HG03064 (cell line): ENCODE data around the gene MCL1.
"Not testable (repeated sequence)": the region's sequence is repeated elsewhere in the genome, so short reads cannot be mapped to it uniquely, and the experiment has no call there.

Experiments
- ATAC-seq: cut with Tn5 transposase; IDR thresholded peaks from one replicate; pipeline ENCODE4 v1.9.1; 2021; ENCODE audit warnings: low read depth; ENCODE audit not compliant: unreplicated experiment

Gene MCL1

GRCh38 chr1:150579110-150579944 lies at the start of gene MCL1:
MCL1 (minus strand) TSS chr1:150579610; CDS start chr1:150579530, 80 bp downstream.
- peak; percentile 82 for ATAC-seq

- no peak for ATAC-seq
Observed at GRCh38 chr1:150628766-150629114, 49.3 kb upstream of the MCL1 start.

- ATAC-seq: no peak
Observed at GRCh38 chr1:150627826-150628410, 48.5 kb upstream of the MCL1 start.

GRCh38 chr1:150626150-150626549 lies 46.7 kb upstream of the MCL1 start:
- ATAC-seq: no peak

- not testable (repeated sequence) for ATAC-seq
Observed at GRCh38 chr1:150624546-150624945, 45.1 kb upstream of the MCL1 start.

GRCh38 chr1:150624134-150624533 lies 44.7 kb upstream of the MCL1 start:
- ATAC-seq: not testable (repeated sequence)

GRCh38 chr1:150622303-150622975 lies 43.0 kb upstream of the MCL1 start:
- no peak for ATAC-seq

GRCh38 chr1:150621497-150622302 lies 42.3 kb upstream of the MCL1 start:
- ATAC-seq: no peak

GRCh38 chr1:150620919-150621318 lies 41.5 kb upstream of the MCL1 start:
- no peak for ATAC-seq

GRCh38 chr1:150619576-150620509 lies 40.4 kb upstream of the MCL1 start:
- ATAC-seq: no peak

- ATAC-seq: no peak
Observed at GRCh38 chr1:150615346-150616201, 36.2 kb upstream of the MCL1 start.

- ATAC-seq: no peak
Observed at GRCh38 chr1:150613061-150613920, 33.9 kb upstream of the MCL1 start.

- ATAC-seq: no peak
Observed at GRCh38 chr1:150612014-150612345, 32.6 kb upstream of the MCL1 start.

GRCh38 chr1:150610576-150610975 lies 31.2 kb upstream of the MCL1 start:
- no peak for ATAC-seq

- ATAC-seq: no peak
Observed at GRCh38 chr1:150609732-150610131, 30.3 kb upstream of the MCL1 start.

- no peak for ATAC-seq
Observed at GRCh38 chr1:150606463-150607142, 27.2 kb upstream of the MCL1 start.

- not testable (repeated sequence) for ATAC-seq
Observed at GRCh38 chr1:150605451-150605731, 26.0 kb upstream of the MCL1 start.

GRCh38 chr1:150604226-150604588 lies 24.8 kb upstream of the MCL1 start:
- no peak for ATAC-seq
